ENCODE measurements around the gene LZTFL1. TPM values are rescaled to one million over a fixed set of nuclear protein-coding genes. Genes with fewer than 3 reads are reported as not detected.
A peak's percentile ranks its signal among the peaks of the same experiment; 100 is the strongest.

The LZTFL1 gene
- polyA plus RNA-seq, 4 donors, result 4.5 to 34.4 (median 6.5) TPM

DNA sequence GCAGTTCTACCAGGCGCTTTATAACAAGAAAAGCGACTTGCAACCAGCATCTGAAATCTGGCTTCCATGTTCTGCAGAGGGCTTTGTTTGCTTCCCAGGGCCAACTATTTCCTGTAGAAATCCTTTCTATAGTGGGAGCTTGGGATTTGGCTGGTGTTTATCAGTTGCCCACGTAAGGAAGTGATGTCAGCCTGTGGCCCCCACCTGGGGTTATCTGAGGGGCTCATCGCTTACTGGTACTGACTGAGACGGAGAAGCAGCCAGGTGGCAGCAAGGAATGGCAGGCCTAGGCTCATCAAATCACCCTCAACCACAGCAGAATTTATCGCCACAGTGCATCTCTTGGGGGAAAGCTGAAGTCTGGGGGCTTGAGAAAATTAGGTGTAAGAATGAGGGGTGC is 29.9 kb upstream of the LZTFL1 start:
- DNase-seq, result no peak
- no peak for FAIRE-seq

DNA sequence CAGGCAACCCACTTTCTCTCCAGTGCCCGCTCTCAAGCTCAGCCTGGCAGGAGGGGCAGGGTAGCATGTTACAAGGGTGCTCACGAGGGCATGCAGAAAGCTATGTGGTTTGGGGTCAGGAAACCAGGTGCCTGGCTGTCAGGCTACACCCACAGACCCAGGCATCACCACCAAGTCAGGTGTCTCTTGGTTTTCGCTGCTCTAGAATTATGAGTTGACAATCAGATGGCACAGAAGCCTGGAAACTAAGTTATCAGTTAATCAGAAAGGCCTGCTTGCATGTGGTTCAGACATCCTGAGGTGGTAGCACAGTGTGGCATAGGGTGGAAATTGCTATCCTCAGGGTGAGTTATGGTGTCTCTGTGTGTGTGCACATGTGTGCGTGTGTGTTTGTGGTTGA is 28.2 kb upstream of the LZTFL1 start:
- no peaks in the 10 kb centered on the region for H3K27me3 ChIP-seq (ENCODE audit: control insufficient read depth in 3 of 3, insufficient read depth in 3 of 3, low read length in 3 of 3)
- 65 to 78% (median 70%) methylated on average over 4 of the region's 4 CpGs for WGBS, 3 donors

More for the DNA sequence above, 29.9 kb upstream of the LZTFL1 start:
- Histone ChIP-seq H3K27ac (ENCODE audit: low read depth in 1 of 3, low read length in 2 of 3) (peak overlapping the region in 1 of 3 donors; percentile 58), H3K36me3 (ENCODE audit: control insufficient read depth in 3 of 3, insufficient read depth in 2 of 3, low read depth in 1 of 3, low read length in 3 of 3) (no peaks in the 10 kb centered on the region), H3K4me1 (ENCODE audit: control insufficient read depth in 3 of 3, insufficient read depth in 2 of 3, low read depth in 1 of 3, low read length in 2 of 3) (no peaks in the 10 kb centered on the region), H3K9me3 (ENCODE audit: control insufficient read depth in 2 of 2, insufficient read depth in 1 of 2, low read depth in 1 of 2, low read length in 1 of 2) (no peaks in the 10 kb centered on the region), H3K27me3 (ENCODE audit: control insufficient read depth in 3 of 3, insufficient read depth in 3 of 3, low read length in 3 of 3) (no peaks in the 10 kb centered on the region), H3K4me3 (ENCODE audit: low read depth in 1 of 3, low read length in 3 of 3) (no peak overlapping the region)
- WGBS, 3 donors, result 70 to 82% (median 79%) methylated on average over 6 of the region's 6 CpGs

DNA sequence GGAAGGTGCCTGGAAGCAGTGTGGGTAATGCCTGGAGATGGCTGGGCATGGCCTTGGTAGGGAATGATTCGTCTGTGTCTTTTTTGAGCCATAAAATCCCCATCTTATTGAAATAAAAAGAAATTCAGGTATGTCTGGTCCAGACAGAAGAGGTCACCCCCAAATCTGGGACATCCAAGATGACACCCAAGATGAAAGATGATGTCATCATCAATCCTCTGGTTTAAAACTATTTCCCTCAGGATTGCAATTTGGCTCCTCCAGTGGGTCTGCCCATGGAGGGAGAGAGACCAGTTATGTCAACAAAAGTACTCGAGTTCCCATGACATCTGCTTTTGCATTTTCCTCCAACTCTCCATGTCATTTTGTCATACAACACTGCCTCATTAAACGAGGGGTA is 27.7 kb upstream of the LZTFL1 start:
- H3K27ac ChIP-seq (ENCODE audit: low read depth in 1 of 3, low read length in 2 of 3), result no peak overlapping the region
- no peaks in the 10 kb centered on the region for H3K36me3 ChIP-seq (ENCODE audit: control insufficient read depth in 3 of 3, insufficient read depth in 2 of 3, low read depth in 1 of 3, low read length in 3 of 3)
- whole genome bisulfite sequencing, 3 donors, result 59 to 77% (median 63%) methylated on average over 3 of the region's 3 CpGs
- no peaks in the 10 kb centered on the region for H3K27me3 ChIP-seq (ENCODE audit: control insufficient read depth in 3 of 3, insufficient read depth in 3 of 3, low read length in 3 of 3)
- H3K4me3 ChIP-seq (ENCODE audit: low read depth in 1 of 3, low read length in 3 of 3), result no peak overlapping the region
- DNase-seq (no peak), FAIRE-seq (no peak)
- H3K9me3 ChIP-seq (ENCODE audit: control insufficient read depth in 2 of 2, insufficient read depth in 1 of 2, low read depth in 1 of 2, low read length in 1 of 2), result no peaks in the 10 kb centered on the region
- no peaks in the 10 kb centered on the region for H3K4me1 ChIP-seq (ENCODE audit: control insufficient read depth in 3 of 3, insufficient read depth in 2 of 3, low read depth in 1 of 3, low read length in 2 of 3)

More for the DNA sequence above, 28.2 kb upstream of the LZTFL1 start:
- H3K9me3 ChIP-seq (ENCODE audit: control insufficient read depth in 2 of 2, insufficient read depth in 1 of 2, low read depth in 1 of 2, low read length in 1 of 2), result no peaks in the 10 kb centered on the region
- no peaks in the 10 kb centered on the region for H3K4me1 ChIP-seq (ENCODE audit: control insufficient read depth in 3 of 3, insufficient read depth in 2 of 3, low read depth in 1 of 3, low read length in 2 of 3)
- H3K27ac ChIP-seq (ENCODE audit: low read depth in 1 of 3, low read length in 2 of 3), result peak overlapping the region in 2 of 3 donors; percentile 1 to 11
- H3K36me3 ChIP-seq (ENCODE audit: control insufficient read depth in 3 of 3, insufficient read depth in 2 of 3, low read depth in 1 of 3, low read length in 3 of 3), result no peaks in the 10 kb centered on the region
- DNase-seq, result peak in 1 of 2 donors; percentile 48
- H3K4me3 ChIP-seq (ENCODE audit: low read depth in 1 of 3, low read length in 3 of 3), result no peak overlapping the region
- no peak for FAIRE-seq

DNA sequence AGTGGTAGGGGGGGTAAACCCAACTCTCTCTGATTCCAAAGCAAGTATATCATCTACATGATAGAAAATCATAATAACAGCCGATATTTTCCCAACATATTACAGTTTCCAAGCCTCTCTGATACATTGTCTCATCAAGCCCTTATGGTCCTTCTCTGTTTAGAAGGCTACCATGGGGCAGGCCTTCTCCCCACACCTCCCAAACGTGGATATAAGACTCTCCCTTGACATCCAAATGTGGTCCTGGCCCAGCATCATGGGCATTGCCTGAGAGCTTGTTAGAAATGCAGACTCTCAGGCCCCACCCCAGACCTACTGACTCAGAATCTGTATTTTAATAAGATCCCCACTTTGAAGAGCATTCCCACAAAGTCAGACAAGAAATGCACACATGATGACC is 26.7 kb upstream of the LZTFL1 start:
- DNase-seq (no peak), FAIRE-seq (no peak)
- Histone ChIP-seq H3K27me3 (ENCODE audit: control insufficient read depth in 3 of 3, insufficient read depth in 3 of 3, low read length in 3 of 3) (no peaks in the 10 kb centered on the region), H3K36me3 (ENCODE audit: control insufficient read depth in 3 of 3, insufficient read depth in 2 of 3, low read depth in 1 of 3, low read length in 3 of 3) (no peaks in the 10 kb centered on the region), H3K9me3 (ENCODE audit: control insufficient read depth in 2 of 2, insufficient read depth in 1 of 2, low read depth in 1 of 2, low read length in 1 of 2) (peaks cover 0 to under 1% of the 10 kb centered on the region in 2 donors), H3K27ac (ENCODE audit: low read depth in 1 of 3, low read length in 2 of 3) (no peak overlapping the region), H3K4me1 (ENCODE audit: control insufficient read depth in 3 of 3, insufficient read depth in 2 of 3, low read depth in 1 of 3, low read length in 2 of 3) (no peaks in the 10 kb centered on the region), H3K4me3 (ENCODE audit: low read depth in 1 of 3, low read length in 3 of 3) (no peak overlapping the region)
- WGBS, 3 donors, result 63 to 74% (median 65%) methylated on average over 2 of the region's 2 CpGs

DNA sequence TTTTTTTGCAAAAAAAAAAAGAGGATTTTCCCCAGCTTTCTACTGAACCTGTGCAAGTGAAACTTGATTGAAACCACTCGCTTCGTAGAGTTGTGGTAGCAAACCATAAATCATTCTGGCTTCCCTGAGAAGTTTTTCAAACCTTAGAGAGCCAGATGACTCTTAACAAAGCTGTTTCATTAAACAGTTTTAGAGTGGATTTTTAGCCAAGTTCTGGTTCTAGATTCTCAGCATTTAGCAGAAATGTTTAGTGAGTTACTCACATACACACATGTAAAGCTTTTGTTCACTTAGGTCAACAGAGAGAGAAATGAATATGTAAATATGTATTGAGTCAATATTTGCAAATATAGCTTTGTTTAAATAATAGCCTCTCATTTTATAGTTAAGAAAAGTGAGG is 26.3 kb upstream of the LZTFL1 start:
- H3K27me3 ChIP-seq (ENCODE audit: control insufficient read depth in 3 of 3, insufficient read depth in 3 of 3, low read length in 3 of 3), result no peaks in the 10 kb centered on the region
- H3K4me3 ChIP-seq (ENCODE audit: low read depth in 1 of 3, low read length in 3 of 3), result no peak overlapping the region
- peaks cover 0 to 5% of the 10 kb centered on the region in 2 donors for H3K9me3 ChIP-seq (ENCODE audit: control insufficient read depth in 2 of 2, insufficient read depth in 1 of 2, low read depth in 1 of 2, low read length in 1 of 2)
- no peak overlapping the region for H3K27ac ChIP-seq (ENCODE audit: low read depth in 1 of 3, low read length in 2 of 3)
- WGBS, 3 donors, result 53 to 87% (median 76%) methylated on average over 2 of the region's 2 CpGs
- DNase-seq (no peak), FAIRE-seq (no peak)
- H3K4me1 ChIP-seq (ENCODE audit: control insufficient read depth in 3 of 3, insufficient read depth in 2 of 3, low read depth in 1 of 3, low read length in 2 of 3), result no peaks in the 10 kb centered on the region
- no peaks in the 10 kb centered on the region for H3K36me3 ChIP-seq (ENCODE audit: control insufficient read depth in 3 of 3, insufficient read depth in 2 of 3, low read depth in 1 of 3, low read length in 3 of 3)

DNA sequence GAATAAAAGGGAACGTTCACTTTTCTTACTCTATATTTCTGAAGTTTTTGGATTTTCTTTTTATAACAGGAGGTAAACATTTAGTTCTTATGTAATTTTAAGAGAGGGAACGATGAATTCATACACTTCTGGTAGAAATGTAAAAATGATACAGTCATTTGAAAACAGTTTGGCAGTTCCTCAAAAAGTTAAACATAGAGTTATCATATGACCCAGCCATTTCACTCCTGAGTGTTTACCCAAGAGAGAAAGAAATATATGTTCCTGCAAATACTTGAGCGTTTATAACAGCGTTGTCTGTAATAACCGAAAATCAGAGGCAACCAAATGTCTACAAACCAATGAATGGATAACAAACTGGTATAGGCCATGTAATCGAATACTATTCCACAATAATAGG is 23.6 kb upstream of the LZTFL1 start:
- Histone ChIP-seq H3K27ac (ENCODE audit: low read depth in 1 of 3, low read length in 2 of 3) (no peak overlapping the region), H3K9me3 (ENCODE audit: control insufficient read depth in 2 of 2, insufficient read depth in 1 of 2, low read depth in 1 of 2, low read length in 1 of 2) (peaks cover 0 to 6% of the 10 kb centered on the region in 2 donors), H3K27me3 (ENCODE audit: control insufficient read depth in 3 of 3, insufficient read depth in 3 of 3, low read length in 3 of 3) (no peaks in the 10 kb centered on the region), H3K36me3 (ENCODE audit: control insufficient read depth in 3 of 3, insufficient read depth in 2 of 3, low read depth in 1 of 3, low read length in 3 of 3) (no peaks in the 10 kb centered on the region), H3K4me3 (ENCODE audit: low read depth in 1 of 3, low read length in 3 of 3) (no peak overlapping the region), H3K4me1 (ENCODE audit: control insufficient read depth in 3 of 3, insufficient read depth in 2 of 3, low read depth in 1 of 3, low read length in 2 of 3) (peaks cover 2 to 13% (median 3%) of the 10 kb centered on the region in 3 donors)
- FAIRE-seq (no peak), DNase-seq (no peak)
- WGBS, 3 donors, result 57 to 78% (median 66%) methylated on average over 6 of the region's 6 CpGs

DNA sequence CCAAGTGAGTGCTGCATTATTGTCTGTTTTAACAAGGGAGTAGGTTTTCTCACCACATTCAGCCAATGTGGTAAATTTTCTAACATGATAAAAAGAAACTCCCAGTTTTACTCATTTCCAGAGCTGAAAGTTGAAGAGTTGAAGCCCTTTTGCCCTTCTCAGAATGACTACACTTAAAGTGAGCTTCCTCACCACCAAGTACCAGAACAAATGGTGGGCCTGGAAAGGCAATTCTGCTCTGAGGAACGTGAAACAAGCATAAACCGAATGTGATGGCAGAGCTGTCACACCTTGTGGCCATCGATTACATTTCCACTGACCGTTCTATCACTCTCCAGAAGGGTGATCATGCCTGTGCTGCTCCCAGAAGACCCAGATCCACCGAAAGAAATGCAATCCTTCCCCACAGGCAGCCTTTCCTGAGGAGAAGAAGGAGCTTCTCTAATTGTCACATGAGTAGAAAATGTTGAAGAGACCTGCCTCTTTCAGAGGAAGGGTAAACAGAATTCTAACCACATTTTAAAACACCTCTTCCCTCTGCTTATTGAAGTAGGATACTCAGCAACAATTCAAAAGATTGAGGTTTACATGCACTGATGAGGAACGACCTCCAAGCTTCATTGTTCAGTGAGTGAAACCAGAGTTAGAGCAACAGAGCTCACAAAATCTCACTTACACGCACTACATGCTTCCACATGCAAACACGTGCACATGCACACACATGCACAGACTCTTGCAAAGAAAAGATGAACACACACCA is 23.0 kb upstream of the LZTFL1 start:
- no peaks in the 10 kb centered on the region for H3K36me3 ChIP-seq (ENCODE audit: control insufficient read depth in 3 of 3, insufficient read depth in 2 of 3, low read depth in 1 of 3, low read length in 3 of 3)
- H3K4me3 ChIP-seq (ENCODE audit: low read depth in 1 of 3, low read length in 3 of 3), result no peak overlapping the region
- H3K9me3 ChIP-seq (ENCODE audit: control insufficient read depth in 2 of 2, insufficient read depth in 1 of 2, low read depth in 1 of 2, low read length in 1 of 2), result peaks cover 0 to 6% of the 10 kb centered on the region in 2 donors
- FAIRE-seq, result no peak
- peaks cover 2 to 19% (median 3%) of the 10 kb centered on the region in 3 donors for H3K4me1 ChIP-seq (ENCODE audit: control insufficient read depth in 3 of 3, insufficient read depth in 2 of 3, low read depth in 1 of 3, low read length in 2 of 3)
- peak in 1 of 2 donors; percentile 33 for DNase-seq
- H3K27me3 ChIP-seq (ENCODE audit: control insufficient read depth in 3 of 3, insufficient read depth in 3 of 3, low read length in 3 of 3), result no peaks in the 10 kb centered on the region
- 53 to 77% (median 55%) methylated on average over 8 of the region's 8 CpGs for WGBS, 3 donors
- peak overlapping the region in 2 of 3 donors; percentile 50 to 73 for H3K27ac ChIP-seq (ENCODE audit: low read depth in 1 of 3, low read length in 2 of 3)

DNA sequence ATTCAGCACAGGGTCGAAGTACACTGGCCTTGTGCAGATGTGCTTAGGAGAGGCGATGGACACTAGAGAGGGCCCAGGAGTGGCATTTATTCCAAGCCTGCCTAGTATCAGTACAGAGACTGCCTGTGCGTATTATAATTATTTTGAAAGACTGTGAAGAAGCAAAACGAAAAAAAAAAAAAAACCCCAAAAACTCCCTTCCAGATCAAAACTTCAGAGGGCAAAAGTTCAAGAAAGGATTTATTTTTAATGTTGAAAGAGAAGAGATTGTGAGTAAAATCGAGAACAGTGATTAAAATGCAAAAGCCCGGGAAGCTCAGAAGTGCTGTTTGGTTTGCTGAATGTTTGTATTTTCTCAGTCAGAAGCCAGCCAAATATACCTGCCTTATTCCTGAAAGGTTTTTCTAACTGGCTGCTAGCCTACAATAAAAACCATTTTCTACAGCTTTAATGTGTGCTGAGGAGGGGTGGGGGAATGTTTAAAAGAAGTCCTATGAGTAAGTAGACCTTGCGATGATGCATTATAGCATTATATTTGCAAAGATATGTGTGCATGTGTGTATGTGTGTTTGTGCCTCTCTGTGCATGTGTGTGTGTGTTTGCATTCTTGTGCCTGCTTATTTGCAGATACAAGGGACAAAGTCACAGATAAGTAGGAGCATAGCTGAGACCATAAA is 19.3 kb upstream of the LZTFL1 start:
- peaks cover 0 to 6% of the 10 kb centered on the region in 2 donors for H3K9me3 ChIP-seq (ENCODE audit: control insufficient read depth in 2 of 2, insufficient read depth in 1 of 2, low read depth in 1 of 2, low read length in 1 of 2)
- peak overlapping the region in 2 of 3 donors; percentile 11 to 55 for H3K27ac ChIP-seq (ENCODE audit: low read depth in 1 of 3, low read length in 2 of 3)
- H3K27me3 ChIP-seq (ENCODE audit: control insufficient read depth in 3 of 3, insufficient read depth in 3 of 3, low read length in 3 of 3), result no peaks in the 10 kb centered on the region
- no peak overlapping the region for H3K4me3 ChIP-seq (ENCODE audit: low read depth in 1 of 3, low read length in 3 of 3)
- peak; percentile 74 to 82 for DNase-seq
- WGBS, 3 donors, result 15 to 30% (median 22%) methylated on average over 7 of the region's 7 CpGs
- H3K4me1 ChIP-seq (ENCODE audit: control insufficient read depth in 3 of 3, insufficient read depth in 2 of 3, low read depth in 1 of 3, low read length in 2 of 3), result peaks cover 3 to 22% (median 4%) of the 10 kb centered on the region in 3 donors
- FAIRE-seq, result no peak
- H3K36me3 ChIP-seq (ENCODE audit: control insufficient read depth in 3 of 3, insufficient read depth in 2 of 3, low read depth in 1 of 3, low read length in 3 of 3), result no peaks in the 10 kb centered on the region
